Endothelial cell (in vitro differentiated cells): ENCODE data around the gene SH3RF1. TPM values are rescaled to one million over a fixed set of nuclear protein-coding genes. Genes with fewer than 3 reads are reported as not detected.
A peak's percentile ranks its signal among the peaks of the same experiment; 100 is the strongest.

Experiments used
- DNase-seq: peaks from one replicate; pipeline ENCODE4 v3.0.0; 2021; ENCODE audit warnings: low spot score
- H3K27ac Mint-ChIP-seq: one replicate; pipeline ENCODE4 v1.8.0; 2021; ENCODE audit warnings: mixed read lengths, inconsistent platforms; ENCODE audit not compliant: unreplicated experiment
- H3K27me3 Mint-ChIP-seq: one replicate; pipeline ENCODE4 v1.8.0; 2021; ENCODE audit warnings: mild to moderate bottlenecking, moderate library complexity, mixed read lengths, inconsistent platforms; ENCODE audit not compliant: unreplicated experiment
- H3K36me3 Mint-ChIP-seq: one replicate; pipeline ENCODE4 v1.8.0; 2021; ENCODE audit warnings: mild to moderate bottlenecking, low read depth, mixed read lengths, inconsistent platforms; ENCODE audit not compliant: unreplicated experiment
- H3K4me1 Mint-ChIP-seq: one replicate; pipeline ENCODE4 v1.8.0; 2021; ENCODE audit warnings: mild to moderate bottlenecking, mixed read lengths, inconsistent platforms; ENCODE audit not compliant: unreplicated experiment
- H3K4me3 Mint-ChIP-seq: one replicate; pipeline ENCODE4 v1.8.0; 2021; ENCODE audit warnings: mild to moderate bottlenecking, mixed read lengths, inconsistent platforms; ENCODE audit not compliant: unreplicated experiment
- H3K9me3 Mint-ChIP-seq: one replicate; pipeline ENCODE4 v1.8.0; 2021; ENCODE audit warnings: mixed read lengths, inconsistent platforms; ENCODE audit not compliant: unreplicated experiment
- total RNA-seq: library from RNA; stranded (reverse); fragmentation: NEBNext Ultra II Directional; extraction: Animal tissue kit (Norgen Biotek cat#: 25700); gene quantifications from one replicate; pipeline ENCODE4 v1.2.1, GENCODE V29; 2021; ENCODE audit not compliant: unreplicated experiment
- TF ChIP-seq, protein P1 (sequence below): fragments of 200-600 bp; sonication (generic); IDR thresholded peaks from one replicate; pipeline ENCODE4 v1.5.0; 2021; ENCODE audit warnings: antibody characterized with exemption; ENCODE audit not compliant: unreplicated experiment

Gene SH3RF1
- total RNA-seq, 1 donor from 2014 or later: 23.5 TPM

DNA sequence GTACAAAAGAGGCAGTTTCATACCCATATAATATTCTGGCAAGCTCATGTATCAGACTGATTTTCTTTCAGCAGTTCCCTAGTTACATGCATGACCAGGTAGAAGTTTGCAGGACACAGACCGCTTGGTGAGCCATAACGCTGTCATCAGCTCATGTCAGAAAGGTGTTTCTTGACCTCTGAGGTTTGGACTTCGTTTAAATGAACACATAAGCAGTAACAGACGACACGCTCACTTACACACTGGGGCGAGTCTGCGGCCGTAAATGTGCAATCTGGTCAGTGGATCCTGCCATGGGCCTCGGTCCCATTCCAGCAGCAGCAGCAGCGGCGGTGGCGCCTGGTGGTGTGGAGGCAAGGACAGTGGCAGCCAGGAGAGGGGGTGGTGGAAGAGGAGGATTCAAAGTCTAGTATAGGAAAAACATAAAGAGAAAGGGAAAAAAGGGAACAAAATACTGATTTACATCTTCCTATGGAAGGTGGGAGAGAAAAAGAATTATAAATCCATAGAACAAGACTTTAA lies 148.8 kb downstream of the SH3RF1 start:
- no peak for DNase-seq
- Mint-ChIP-seq H3K36me3 (peaks cover 9% of the 10 kb centered on the region), H3K27me3 (peaks cover 2% of the 10 kb centered on the region), H3K4me1 (no peaks in the 10 kb centered on the region), H3K27ac (no peak overlapping the region), H3K4me3 (no peak overlapping the region), H3K9me3 (no peaks in the 10 kb centered on the region)
- TF ChIP-seq, protein P1, sequence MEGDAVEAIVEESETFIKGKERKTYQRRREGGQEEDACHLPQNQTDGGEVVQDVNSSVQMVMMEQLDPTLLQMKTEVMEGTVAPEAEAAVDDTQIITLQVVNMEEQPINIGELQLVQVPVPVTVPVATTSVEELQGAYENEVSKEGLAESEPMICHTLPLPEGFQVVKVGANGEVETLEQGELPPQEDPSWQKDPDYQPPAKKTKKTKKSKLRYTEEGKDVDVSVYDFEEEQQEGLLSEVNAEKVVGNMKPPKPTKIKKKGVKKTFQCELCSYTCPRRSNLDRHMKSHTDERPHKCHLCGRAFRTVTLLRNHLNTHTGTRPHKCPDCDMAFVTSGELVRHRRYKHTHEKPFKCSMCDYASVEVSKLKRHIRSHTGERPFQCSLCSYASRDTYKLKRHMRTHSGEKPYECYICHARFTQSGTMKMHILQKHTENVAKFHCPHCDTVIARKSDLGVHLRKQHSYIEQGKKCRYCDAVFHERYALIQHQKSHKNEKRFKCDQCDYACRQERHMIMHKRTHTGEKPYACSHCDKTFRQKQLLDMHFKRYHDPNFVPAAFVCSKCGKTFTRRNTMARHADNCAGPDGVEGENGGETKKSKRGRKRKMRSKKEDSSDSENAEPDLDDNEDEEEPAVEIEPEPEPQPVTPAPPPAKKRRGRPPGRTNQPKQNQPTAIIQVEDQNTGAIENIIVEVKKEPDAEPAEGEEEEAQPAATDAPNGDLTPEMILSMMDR: no peak

DNA sequence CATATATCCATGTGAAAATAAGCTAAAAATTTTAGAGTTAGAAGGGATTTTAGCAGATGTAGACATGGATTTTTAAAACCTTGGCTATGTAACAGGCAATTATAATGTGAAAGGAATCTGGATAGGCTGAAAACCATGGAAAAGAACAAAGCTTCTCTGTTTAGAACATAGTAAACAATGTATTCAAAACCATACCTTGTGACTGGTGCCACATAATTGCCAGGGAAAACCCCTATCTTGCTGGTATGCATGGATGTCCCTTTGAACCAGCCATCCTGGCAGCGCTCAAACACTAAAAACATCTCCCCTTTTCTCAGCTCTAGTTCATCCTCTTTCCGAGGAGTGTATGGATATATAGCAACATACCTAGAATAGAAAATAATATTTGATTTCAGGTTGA lies 150.1 kb downstream of the SH3RF1 start:
- peaks cover 4% of the 10 kb centered on the region for H3K4me1 Mint-ChIP-seq
- H3K36me3 Mint-ChIP-seq: peaks cover 13% of the 10 kb centered on the region
- no peak overlapping the region for H3K4me3 Mint-ChIP-seq
- no peak overlapping the region for H3K27ac Mint-ChIP-seq
- H3K27me3 Mint-ChIP-seq: peaks cover 2% of the 10 kb centered on the region
- TF ChIP-seq, protein P1: no peak
- DNase-seq: no peak
- H3K9me3 Mint-ChIP-seq: no peaks in the 10 kb centered on the region

DNA sequence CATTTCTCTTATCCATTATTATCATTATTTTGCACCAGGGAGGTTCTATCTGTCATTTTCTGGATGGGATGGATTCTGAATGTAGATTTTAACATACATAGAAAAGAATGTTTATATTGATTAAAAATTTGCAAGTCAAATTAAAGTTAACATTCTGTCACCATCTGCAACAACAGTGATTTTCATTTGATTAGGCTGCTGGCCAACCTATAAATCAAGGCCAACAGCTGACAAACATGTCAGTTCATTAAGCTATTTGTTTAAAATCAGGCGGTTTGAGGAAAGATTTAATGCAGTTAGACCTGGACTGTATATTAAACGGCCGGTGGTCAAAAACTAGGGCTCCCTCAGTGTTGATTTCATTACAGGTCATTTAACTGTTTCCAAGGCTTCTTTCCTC lies 151.2 kb downstream of the SH3RF1 start:
- no peak for DNase-seq
- Mint-ChIP-seq H3K4me1 (peaks cover 4% of the 10 kb centered on the region), H3K27ac (no peak overlapping the region), H3K36me3 (peaks cover 15% of the 10 kb centered on the region), H3K9me3 (no peaks in the 10 kb centered on the region), H3K27me3 (peaks cover 3% of the 10 kb centered on the region), H3K4me3 (no peak overlapping the region)
- TF ChIP-seq, protein P1: no peak

DNA sequence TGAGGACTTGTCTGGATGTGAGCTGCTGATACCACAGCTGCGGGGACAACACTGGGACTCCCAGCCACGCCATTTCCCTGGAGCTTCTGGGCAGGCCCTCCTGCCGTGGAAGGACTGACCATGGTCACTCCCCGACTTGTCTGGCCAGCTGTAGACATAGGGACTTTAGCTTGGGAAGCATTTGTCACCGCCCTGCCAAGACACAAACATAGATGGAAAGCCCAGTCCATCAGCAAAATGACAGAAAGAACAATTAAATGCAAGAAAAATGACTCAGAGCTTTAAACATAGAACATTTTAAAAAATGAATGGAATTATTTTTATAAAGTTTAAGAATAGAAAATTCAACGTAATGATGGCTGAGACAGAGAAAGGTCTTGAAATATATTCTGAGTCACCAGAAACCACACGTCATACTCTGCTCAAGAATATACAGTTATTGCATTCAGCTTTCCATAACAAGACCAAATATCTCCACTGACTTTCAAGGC lies 153.1 kb downstream of the SH3RF1 start:
- H3K27me3 Mint-ChIP-seq: peaks cover 3% of the 10 kb centered on the region
- H3K9me3 Mint-ChIP-seq: no peaks in the 10 kb centered on the region
- DNase-seq: no peak
- H3K4me3 Mint-ChIP-seq: no peak overlapping the region
- peaks cover 22% of the 10 kb centered on the region for H3K36me3 Mint-ChIP-seq
- peak overlapping the region; percentile 1 for H3K27ac Mint-ChIP-seq
- TF ChIP-seq, protein P1: no peak
- H3K4me1 Mint-ChIP-seq: peaks cover 6% of the 10 kb centered on the region

DNA sequence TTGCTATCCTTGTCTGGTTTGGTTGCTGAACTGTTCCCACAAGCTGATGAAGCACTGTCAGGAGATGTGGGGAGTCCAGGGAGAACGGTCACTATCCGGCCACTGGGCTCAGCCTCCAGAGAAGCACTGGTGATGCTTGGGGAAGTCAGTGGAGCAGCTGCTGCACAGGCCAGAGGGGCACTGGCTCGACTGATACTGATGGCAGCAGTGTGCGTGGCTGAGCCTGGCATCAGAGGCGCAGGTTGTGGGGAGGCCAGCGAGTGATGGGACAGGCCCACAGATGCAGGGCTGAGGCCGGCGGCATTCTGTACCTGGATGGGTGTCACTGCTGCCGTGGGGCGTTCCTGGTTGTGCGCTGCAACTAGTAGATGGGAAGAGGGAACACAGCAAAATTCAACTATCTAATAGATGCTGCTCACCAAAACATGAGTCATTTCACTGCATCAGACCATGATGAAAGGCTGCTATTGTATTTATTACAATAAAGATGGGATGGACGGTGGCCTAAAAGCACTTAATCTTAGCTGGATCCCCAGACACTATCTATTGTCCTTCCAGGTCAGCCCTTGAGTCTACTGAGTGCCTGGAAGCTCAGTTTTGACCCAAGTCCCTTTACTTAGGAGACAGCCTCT lies 154.4 kb downstream of the SH3RF1 start:
- Mint-ChIP-seq H3K27me3 (peaks cover 3% of the 10 kb centered on the region), H3K27ac (no peak overlapping the region), H3K9me3 (no peaks in the 10 kb centered on the region), H3K36me3 (peaks cover 34% of the 10 kb centered on the region), H3K4me1 (peaks cover 6% of the 10 kb centered on the region), H3K4me3 (no peak overlapping the region)
- no peak for DNase-seq
- TF ChIP-seq, protein P1: no peak
